Measurements from ENCODE around the gene OLR1. TPM values are rescaled to one million over a fixed set of nuclear protein-coding genes. Genes with fewer than 3 reads are reported as not detected.

OLR1 gene
- 0.23 and 5.0 TPM in 2 replicates for total RNA-seq

DNA sequence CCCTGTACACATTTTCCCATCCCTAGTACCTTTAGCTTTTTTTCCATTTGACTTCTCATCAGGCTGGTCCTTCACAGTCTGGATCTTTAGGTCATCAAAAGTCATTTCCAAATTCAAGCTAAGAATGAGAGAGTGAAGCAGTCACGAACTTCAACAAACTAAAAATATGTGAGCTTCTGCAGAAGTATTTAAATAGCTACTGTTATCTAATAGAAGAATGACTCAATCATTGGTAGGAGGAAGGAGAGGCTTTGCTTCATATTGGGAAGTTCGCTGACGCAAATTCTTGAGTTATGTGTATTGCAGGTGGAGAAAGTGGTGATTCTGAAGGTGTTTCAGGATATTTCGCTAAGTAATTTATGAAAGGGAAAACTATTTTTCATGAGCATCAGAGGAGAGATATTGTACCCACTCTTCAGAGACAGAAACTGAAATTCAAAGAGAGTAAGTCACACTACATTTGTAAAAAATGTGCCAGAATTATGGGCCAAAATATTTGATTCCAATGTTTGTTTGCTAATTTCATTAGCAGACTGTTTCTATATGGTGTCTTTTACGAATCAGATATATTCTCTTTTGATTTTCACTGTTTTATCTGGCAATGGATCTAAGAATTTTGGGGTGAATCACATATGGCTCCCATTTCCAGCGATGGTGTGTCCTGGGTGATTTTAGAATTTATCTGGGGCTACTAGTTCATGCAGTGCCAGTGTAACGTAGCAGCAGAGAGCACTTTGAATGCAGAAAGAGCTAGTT lies at the start of gene OLR1:
OLR1 (minus strand) TSS at position 160 of the 756 bp plus-strand sequence; CDS start at position 105, 55 bp downstream.

DNA sequence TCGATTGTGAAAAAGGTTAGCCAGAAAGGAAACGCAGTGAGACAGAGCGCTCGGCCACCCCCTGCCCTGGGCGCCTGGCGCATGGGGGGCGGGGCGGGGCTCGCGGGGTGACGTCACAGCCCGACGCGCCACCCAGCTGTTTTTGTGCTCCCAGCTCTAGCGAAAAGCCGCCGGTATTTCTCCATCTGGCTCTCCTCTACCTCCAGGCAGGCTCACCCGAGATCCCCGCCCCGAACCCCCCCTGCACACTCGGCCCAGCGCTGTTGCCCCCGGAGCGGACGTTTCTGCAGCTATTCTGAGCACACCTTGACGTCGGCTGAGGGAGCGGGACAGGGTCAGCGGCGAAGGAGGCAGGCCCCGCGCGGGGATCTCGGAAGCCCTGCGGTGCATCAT lies 40.8 kb upstream of the OLR1 start, which contains the start of gene GABARAPL1:
GABARAPL1 (plus strand) TSS at position 139 of the 393 bp plus-strand sequence; CDS start at position 392, 253 bp downstream.

DNA sequence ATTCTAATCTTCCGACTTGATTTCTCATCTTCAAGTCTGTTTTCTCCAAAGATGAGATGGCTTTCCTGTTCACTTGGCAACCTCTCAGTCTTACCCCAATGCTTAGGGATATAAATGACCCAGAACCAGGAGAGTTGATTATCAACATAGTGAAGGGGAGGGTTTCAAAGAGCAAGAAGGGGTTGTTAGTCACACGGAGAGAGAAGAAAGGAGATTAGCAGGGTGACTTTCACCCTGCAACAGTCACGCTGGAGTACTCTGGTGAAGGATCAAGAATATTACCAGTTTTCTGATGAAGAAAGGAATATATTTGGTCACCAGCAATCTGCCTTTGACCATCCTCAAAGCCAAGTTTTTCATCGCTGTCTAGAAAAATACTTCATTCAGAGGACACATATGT lies 6.9 kb upstream of the OLR1 start, which contains the start of gene TMEM52B:
TMEM52B (plus strand) TSS at position 212 of the 400 bp plus-strand sequence. CDS start 543 bp downstream, outside the sequence.

DNA sequence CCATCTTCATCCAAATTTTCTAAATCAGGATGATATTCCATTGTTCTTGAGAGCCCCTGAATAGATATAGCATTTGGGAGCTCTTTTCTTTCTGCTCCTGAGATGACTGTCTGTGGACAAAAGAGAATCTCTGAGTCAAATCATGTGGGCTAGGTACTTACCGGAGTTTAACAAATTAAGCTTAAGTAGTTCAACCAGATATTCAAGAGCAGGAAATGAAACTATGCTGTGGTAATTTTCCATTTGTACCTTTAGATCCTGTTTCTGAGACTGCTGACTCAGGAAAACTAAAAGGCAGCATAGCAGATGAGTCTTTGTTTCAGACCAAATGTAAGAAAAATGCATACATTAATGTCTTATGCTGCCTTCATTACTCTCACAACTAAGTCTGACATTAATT lies 41.9 kb downstream of the OLR1 start, which contains the start of gene CLEC7A:
CLEC7A (minus strand) TSS at position 158 of the 400 bp plus-strand sequence; CDS start at position 41, 117 bp downstream.

Other genes starting within 250 kb of the OLR1 start
- not detected in 2 replicates for gene CLEC2A, start 239.8 kb downstream of the OLR1 start, total RNA-seq
- not detected in 2 replicates for gene CLEC12A, start 200.7 kb downstream of the OLR1 start, total RNA-seq
- gene CLEC1B, start 173.0 kb downstream of the OLR1 start, total RNA-seq: not detected in 2 replicates
- gene CLEC12B, start 161.5 kb downstream of the OLR1 start, total RNA-seq: not detected in 2 replicates
- 0.30 TPM in 1 of 2 replicates, not detected in the other for gene CLEC9A, start 141.4 kb downstream of the OLR1 start, total RNA-seq
- not detected in 2 replicates for gene CLEC1A, start 73.1 kb downstream of the OLR1 start, total RNA-seq
- gene CLEC7A, start 41.9 kb downstream of the OLR1 start, total RNA-seq: not detected in 2 replicates
- under 0.01 TPM in 1 of 2 replicates, not detected in the other for gene TMEM52B, start 6.9 kb upstream of the OLR1 start, total RNA-seq
- gene GABARAPL1, start 40.7 kb upstream of the OLR1 start, total RNA-seq: 49.0 and 79.3 TPM in 2 replicates
- gene KLRD1, start 135.7 kb upstream of the OLR1 start, total RNA-seq: 0.14 and 0.30 TPM in 2 replicates
- gene KLRK1, start 217.9 kb upstream of the OLR1 start, total RNA-seq: not detected in 2 replicates
- not detected in 2 replicates for gene KLRC4, start 237.6 kb upstream of the OLR1 start, total RNA-seq
- not detected in 2 replicates for gene KLRC3, start 248.5 kb upstream of the OLR1 start, total RNA-seq

All from smooth muscle cell of the umbilical artery (primary cell).